ENCODE measurements around the gene PVR.
"Not testable (repeated sequence)": the region's sequence is repeated elsewhere in the genome, so short reads cannot be mapped to it uniquely, and the experiment has no call there.

The PVR gene

DNA sequence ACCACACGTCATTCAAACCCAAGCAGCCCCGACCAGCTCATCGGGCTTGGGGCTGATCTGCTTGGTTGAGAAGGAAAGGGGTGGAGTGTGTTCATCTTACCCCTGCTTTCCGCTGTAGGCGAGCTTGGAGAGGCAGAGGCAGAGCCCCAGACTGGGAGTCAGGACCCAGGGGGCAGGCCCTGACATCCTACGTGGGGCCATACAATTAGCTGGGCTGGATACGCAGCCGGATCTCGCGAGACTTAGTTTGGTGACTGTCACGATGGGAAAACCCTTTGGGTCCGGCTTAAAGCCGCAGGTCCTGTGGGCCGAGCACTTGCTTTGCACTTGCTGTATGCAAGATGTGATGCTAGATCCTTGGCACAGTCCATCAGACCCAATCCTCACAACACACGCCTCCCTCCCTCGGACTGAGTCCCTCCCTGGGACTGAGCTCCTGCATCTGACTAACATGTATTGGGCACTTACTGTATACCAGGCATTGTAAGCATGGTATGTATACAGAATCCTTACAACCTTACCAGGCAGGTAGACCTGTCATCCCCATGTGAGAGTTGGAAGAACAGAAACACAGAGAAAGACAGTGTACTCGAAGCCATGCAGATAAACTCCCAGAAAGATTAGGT, 59.0 kb downstream of the PVR start:
- no peak for DNase-seq

DNA sequence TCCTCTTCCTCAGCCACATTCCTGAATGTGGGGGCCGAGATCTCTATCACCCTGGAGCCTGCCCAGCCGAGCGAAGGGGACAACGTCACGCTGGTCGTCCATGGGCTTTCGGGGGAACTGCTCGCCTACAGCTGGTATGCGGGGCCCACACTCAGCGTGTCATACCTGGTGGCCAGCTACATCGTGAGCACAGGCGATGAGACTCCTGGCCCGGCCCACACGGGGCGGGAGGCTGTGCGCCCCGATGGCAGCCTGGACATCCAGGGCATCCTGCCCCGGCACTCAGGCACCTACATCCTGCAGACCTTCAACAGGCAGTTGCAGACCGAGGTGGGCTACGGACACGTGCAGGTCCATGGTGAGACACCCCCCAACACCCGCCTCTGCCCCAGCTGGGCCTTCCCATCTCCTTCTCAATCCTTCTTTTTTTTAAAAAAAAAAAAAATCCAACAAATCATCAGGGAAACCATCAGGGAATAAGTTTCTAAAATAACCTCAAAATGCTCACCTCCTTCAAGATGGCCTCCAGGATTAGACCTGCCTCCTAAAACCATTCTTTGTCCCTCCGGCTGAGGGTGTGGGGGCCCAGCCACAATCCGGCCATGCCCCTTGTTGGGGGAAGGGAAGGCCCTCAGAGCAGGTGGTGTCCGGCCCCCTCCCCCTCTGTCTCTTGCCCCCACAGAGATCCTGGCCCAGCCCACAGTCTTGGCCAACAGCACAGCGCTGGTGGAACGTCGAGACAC, 59.8 kb downstream of the PVR start:
- DNase-seq: no peak

DNA sequence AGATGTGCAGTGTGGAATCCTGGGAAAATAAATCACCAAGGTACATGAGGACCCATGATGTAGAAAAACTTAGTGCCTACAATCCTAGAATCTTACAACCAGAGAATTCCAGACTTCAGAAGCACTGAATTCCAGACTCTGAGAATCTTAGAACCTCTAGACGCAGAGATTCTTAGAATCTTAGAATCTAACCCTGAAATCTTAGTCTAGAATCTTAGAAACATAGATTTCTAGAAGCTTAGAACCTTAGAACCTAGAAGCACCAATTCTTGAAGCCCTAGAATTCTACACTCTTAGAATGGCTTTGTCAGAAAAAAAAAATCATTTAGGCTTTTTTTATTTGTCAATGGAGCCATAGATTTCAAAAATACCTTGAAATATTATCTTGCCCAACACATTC, 61.3 kb downstream of the PVR start:
- DNase-seq: no peak

DNA sequence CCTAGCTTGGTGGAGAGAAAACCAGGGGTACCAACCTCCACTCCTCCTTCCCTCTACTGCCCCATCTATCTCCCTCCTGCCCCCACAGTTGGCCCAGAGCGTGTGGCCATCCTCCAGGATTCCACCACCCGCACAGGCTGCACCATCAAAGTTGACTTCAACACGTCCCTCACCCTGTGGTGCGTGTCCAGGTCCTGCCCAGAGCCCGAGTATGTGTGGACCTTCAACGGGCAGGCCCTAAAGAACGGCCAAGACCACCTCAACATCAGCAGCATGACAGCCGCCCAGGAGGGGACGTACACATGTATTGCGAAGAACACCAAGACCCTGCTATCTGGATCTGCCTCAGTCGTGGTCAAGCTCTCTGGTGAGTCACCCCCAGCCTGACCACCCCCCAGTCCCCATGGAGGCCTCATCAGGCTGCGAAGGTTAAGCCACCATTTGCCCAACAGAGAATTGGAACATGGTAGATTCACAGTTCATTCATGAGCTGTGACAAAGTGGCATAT, 61.8 kb downstream of the PVR start:
- no peak for DNase-seq

DNA sequence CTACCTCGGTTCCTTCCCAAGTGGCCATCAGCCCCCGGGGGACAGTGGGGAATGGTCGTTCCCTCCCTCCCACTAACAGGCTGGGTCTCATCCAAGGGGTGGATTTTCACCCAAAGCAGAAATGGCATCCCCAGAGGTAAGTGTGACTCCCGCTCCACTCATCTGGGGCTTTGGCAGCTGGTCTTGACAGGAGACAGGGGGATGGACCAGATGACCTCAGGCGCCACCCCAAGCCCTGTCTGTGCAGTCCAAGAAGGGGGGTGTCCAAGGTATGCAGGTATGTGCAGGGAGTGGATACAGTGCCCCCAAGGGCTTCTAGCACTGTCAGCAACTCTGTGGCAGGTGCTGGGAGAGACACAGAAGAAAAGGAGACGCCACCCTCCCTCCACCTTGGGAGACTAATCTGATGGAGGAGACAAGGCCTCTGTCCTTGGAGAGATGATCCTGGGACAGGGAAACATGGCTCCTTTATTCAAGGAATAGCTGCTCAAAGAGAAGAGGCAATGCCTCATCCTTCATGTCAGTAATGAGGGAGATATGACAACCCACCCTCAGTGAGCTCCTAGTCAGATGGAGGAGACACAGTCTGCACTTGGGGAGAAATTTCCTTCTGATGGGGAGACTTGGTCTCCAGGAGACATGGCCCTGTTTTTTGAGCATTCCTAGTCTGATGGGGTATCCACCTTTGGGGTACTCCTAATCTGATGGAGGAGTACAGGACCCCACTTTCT, 63.0 kb downstream of the PVR start:
- DNase-seq: no peak

DNA sequence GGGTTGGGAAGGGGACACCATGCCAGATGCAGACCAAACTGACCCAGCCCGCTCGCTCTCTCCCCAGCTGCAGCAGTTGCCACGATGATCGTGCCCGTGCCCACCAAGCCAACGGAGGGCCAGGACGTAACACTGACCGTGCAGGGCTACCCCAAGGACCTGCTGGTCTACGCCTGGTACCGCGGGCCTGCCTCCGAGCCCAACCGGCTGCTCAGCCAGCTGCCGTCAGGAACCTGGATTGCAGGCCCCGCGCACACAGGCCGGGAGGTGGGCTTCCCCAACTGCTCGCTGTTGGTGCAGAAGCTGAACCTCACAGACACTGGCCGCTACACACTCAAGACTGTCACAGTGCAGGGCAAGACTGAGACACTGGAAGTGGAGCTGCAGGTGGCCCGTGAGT, 64.1 kb downstream of the PVR start:
- DNase-seq: no peak

DNA sequence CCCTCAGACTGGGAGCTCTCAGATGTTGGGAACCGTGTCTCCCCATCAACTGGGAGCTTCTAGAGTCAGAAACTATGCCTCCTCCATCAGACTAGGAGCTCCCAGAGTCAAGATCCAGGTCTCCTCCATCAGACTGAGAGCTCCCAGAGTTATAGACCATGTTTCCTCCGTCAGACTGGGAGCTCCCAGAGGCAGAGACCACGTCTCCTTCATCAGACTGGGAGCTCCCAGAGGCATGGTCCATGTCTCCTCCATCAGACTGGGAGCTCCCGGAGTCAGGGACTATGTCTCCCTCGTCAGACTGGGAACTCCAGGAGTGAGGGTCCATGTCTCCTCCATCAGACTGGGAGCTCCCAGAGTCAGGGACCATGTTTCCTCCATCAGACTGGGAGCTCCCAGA, 65.2 kb downstream of the PVR start:
- no peak for DNase-seq

DNA sequence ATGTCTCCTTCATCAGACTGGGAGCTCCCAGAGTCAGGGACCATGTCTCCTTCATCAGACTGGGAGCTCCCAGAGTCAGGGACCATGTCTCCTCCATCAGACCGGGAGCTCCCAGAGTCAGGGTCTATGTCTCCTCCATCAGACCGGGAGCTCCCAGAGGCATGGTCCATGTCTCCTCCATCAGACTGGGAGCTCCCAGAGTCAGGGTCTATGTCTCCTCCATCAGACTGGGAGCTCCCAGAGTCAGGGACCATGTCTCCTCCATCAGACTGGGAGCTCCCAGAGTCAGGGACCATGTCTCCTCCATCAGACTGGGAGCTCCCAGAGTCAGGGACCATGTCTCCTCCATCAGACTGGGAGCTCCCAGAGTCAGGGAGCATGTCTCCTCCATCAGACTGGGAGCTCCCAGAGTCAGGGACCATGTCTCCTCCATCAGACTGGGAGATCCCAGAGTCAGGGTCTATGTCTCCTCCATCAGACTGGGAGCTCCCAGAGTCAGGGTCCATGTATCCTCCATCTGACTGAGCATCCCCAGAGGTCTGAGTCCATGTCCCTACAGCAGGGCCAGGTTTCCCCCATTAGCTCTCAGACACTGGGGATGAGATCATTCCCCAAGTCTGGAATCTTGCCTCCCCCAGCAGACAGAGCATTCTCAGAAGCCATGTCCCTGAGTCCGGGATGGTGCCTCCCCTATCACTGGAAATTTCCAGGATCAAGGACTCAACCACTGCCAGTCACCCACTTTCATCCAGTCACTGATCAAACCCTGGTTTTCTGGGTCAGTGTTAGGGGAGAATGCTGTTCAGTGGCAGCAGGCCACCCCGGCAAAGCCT, 65.9 kb downstream of the PVR start:
- DNase-seq: not testable (repeated sequence)

DNA sequence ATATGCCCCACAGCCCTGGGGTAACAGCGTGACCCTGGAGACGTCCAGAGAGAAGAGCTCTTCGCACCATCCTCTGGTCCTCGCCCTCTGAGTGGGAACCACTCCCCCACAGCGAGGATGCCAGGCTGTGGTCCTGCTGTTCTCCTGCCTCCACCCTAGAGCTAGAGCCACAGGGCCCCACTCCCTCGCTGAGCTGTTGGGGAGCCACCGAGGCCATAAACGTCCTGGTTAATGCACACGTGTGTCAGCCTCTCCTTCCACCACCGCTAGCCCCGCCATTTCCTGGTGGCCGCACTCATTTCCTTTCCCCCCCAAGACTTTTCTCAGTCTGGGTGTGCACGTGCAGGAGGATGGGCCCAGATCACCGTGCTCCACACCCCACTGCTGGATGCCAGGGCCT, 66.8 kb downstream of the PVR start:
- no peak for DNase-seq

DNA sequence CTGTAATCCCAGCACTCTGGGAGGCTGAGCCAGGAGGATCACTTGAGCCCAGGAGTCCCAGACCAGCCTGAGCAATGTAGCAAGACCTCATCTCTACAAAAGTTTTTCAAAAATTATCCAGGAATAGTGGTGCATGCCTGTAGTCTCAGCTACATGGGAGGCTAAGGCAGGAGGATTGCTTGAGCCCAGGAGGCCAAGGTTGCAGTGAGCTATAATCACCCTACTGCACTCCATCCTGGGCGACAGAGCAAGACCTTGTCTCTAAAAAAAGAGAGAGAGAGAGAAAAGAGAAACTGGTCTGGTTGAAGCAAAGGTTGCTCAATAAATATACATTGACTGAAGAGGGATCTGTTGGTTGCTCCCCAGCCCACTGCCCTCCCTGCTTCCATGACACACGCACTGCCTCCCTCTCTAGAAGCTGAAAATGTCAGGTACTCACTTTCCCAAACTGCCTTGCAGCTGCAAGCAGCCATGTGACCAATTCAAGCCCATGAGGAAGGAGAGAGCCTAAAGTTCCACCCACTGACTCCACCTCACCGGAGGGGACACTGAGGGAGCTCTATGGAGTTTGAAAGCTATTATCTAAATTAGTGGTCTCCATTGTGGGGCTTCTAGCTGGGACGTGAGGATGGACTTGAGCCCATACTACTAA, 69.3 kb downstream of the PVR start:
- peak in 1 of 4 experiments; percentile 28 for DNase-seq
